HG03439 (cell line): ENCODE measurements around the gene SLC12A7.

Experiments
- ATAC-seq: cut with Tn5 transposase; IDR thresholded peaks from one replicate; pipeline ENCODE4 v1.9.1; 2021; ENCODE audit warnings: mild to moderate bottlenecking, moderate library complexity; ENCODE audit not compliant: unreplicated experiment

Gene SLC12A7

GRCh38 chr5:1112596-1113331, 901 bp upstream of the SLC12A7 start:
- no peak for ATAC-seq

GRCh38 chr5:1111241-1111726, 579 bp downstream of the SLC12A7 start:
- no peak for ATAC-seq

GRCh38 chr5:1110307-1111240, 1.3 kb downstream of the SLC12A7 start:
- no peak for ATAC-seq

GRCh38 chr5:1109542-1110306, 2.1 kb downstream of the SLC12A7 start:
- ATAC-seq: no peak

GRCh38 chr5:1108865-1109174, 3.0 kb downstream of the SLC12A7 start:
- ATAC-seq: no peak

GRCh38 chr5:1108023-1108864, 3.6 kb downstream of the SLC12A7 start:
- no peak for ATAC-seq

- ATAC-seq: no peak
Measured at GRCh38 chr5:1107167-1108022, 4.5 kb downstream of the SLC12A7 start.

GRCh38 chr5:1106385-1107166, 5.3 kb downstream of the SLC12A7 start:
- ATAC-seq: no peak

GRCh38 chr5:1105350-1106265, 6.3 kb downstream of the SLC12A7 start:
- ATAC-seq: no peak

- ATAC-seq: no peak
Measured at GRCh38 chr5:1104327-1105006, 7.4 kb downstream of the SLC12A7 start.

- no peak for ATAC-seq
Measured at GRCh38 chr5:1103505-1104326, 8.1 kb downstream of the SLC12A7 start.

GRCh38 chr5:1103093-1103492, 8.8 kb downstream of the SLC12A7 start:
- no peak for ATAC-seq

GRCh38 chr5:1101961-1102713, 9.7 kb downstream of the SLC12A7 start:
- no peak for ATAC-seq

GRCh38 chr5:1100664-1101574, 10.9 kb downstream of the SLC12A7 start:
- ATAC-seq: no peak
